HCT116 (cell line): Measurements from ENCODE around the gene ETV5. TPM values are rescaled to one million over a fixed set of nuclear protein-coding genes. Genes with fewer than 3 reads are reported as not detected.
A peak's percentile ranks its signal among the peaks of the same experiment; 100 is the strongest.

Experiments used
- ATAC-seq: fragments of 200-7000 bp; cut with Tn5 transposase; 2 replicates; pipeline ENCODE4 v1.9.1; 2020; ENCODE audit warnings: mild to moderate bottlenecking, moderate library complexity
- BruUV-seq: library from RNA; stranded (reverse); fragments of 400-500 nt; replicated peaks from 2 replicates; lab custom pipeline; 2021; lab: Mats Ljungman, UMichigan
- CTCF ChIA-PET: fragments of 300-600 bp; sonication (Branson Sonifier 250); formaldehyde crosslinking; loops from one replicate; lab custom pipeline; 2021; ENCODE audit warnings: antibody characterized with exemption; lab: Charles Lee
- POLR2A ChIA-PET: fragments of 300-600, 350-600 bp; sonication (Branson Sonifier 250); formaldehyde crosslinking; loops from one replicate; lab custom pipeline; 2021; ENCODE audit warnings: antibody characterized with exemption; lab: Charles Lee
- RAD21 ChIA-PET, 2 experiments: fragments of 300-600 bp; sonication (Branson Sonifier 250); formaldehyde crosslinking; loops; one replicate each; lab custom pipeline; 2023; ENCODE audit warnings: low total read pairs in 2 of 2; ENCODE audit not compliant: uncharacterized antibody in 2 of 2, unreplicated experiment in 2 of 2, low non-redundant PET in 1 of 2; lab: Charles Lee
- DNase-seq: peaks from one replicate; pipeline ENCODE4 v3.0.0-alpha.2; 2010; ENCODE audit warnings: low read depth, low spot score
- H2AFZ ChIP-seq: fragments of 200-600 bp; shearing (Covaris generic), sonication (generic); 2 replicates; pipeline ENCODE4 v1.6.1; 2017; ENCODE audit warnings: low read depth, mixed run types, mixed read lengths, antibody characterized with exemption, low read length; ENCODE audit not compliant: poor library complexity, severe bottlenecking
- H3K27ac ChIP-seq: 2 replicates; pipeline ENCODE4 v1.5.1; 2012; ENCODE audit warnings: low read depth, low read length
- H3K27me3 ChIP-seq: fragments of 200-600 bp; sonication (generic); 2 replicates; pipeline ENCODE4 v1.6.1; 2016; ENCODE audit warnings: mixed run types, low read length, mixed read lengths; ENCODE audit not compliant: insufficient read depth
- H3K36me3 ChIP-seq, 2 experiments: fragments of 200-500 bp in 1 of 2; fragments of 200-600 bp in 1 of 2; sonication (Bioruptor generic) in 1 of 2; sonication (generic) in 1 of 2; 2 replicates each; pipeline versions ENCODE4 v1.5.1 to v1.6.1; 2014 to 2016; ENCODE audit warnings: low read length in 2 of 2, inconsistent platforms in 1 of 2, mixed read lengths in 1 of 2, mixed run types in 1 of 2; ENCODE audit not compliant: insufficient read depth in 2 of 2, control insufficient read depth in 1 of 2
- H3K4me1 ChIP-seq, 2 experiments: fragments of 200-600 bp in 1 of 2; sonication (generic) in 1 of 2; 2 replicates each; pipeline versions ENCODE4 v1.5.1 to v1.6.1; 2012 to 2017; ENCODE audit warnings: low read length in 2 of 2, inconsistent platforms in 1 of 2, mild to moderate bottlenecking in 1 of 2, mixed read lengths in 1 of 2, mixed run types in 1 of 2, moderate library complexity in 1 of 2; ENCODE audit not compliant: insufficient read depth in 2 of 2, control insufficient read depth in 1 of 2
- H3K4me2 ChIP-seq: fragments of 200-600 bp; sonication (generic); 2 replicates; pipeline ENCODE4 v1.6.1; 2017; ENCODE audit warnings: mixed run types, low read length, mixed read lengths
- H3K4me3 ChIP-seq, 2 experiments: fragments of 200-600 bp in 1 of 2; sonication (generic) in 1 of 2; replicated peaks in 1 of 2; 2 replicates each; pipeline ENCODE4 v1.5.1; 2011 to 2016; ENCODE audit warnings: low read length in 2 of 2, control low read depth in 1 of 2, low read depth in 1 of 2, mild to moderate bottlenecking in 1 of 2, mixed read lengths in 1 of 2, mixed run types in 1 of 2
- H3K79me2 ChIP-seq: fragments of 200-600 bp; sonication (generic); 2 replicates; pipeline ENCODE4 v1.6.1; 2017; ENCODE audit warnings: mild to moderate bottlenecking, mixed run types, low read length, moderate library complexity, mixed read lengths; ENCODE audit not compliant: insufficient read depth
- H3K9ac ChIP-seq: fragments of 200-600 bp; sonication (generic); 2 replicates; pipeline ENCODE4 v1.6.1; 2016; ENCODE audit warnings: low read length, mixed read lengths
- H3K9me2 ChIP-seq: fragments of 200-600 bp; sonication (generic), shearing (Covaris generic); 2 replicates; pipeline ENCODE4 v1.6.1; 2017; ENCODE audit warnings: mixed run types, mild to moderate bottlenecking, moderate library complexity; ENCODE audit not compliant: insufficient read depth
- H3K9me3 ChIP-seq, 2 experiments: fragments of 200-500 bp in 1 of 2; fragments of 200-600 bp in 1 of 2; sonication (Bioruptor generic) in 1 of 2; sonication (generic) in 1 of 2; 2 replicates each; pipeline ENCODE4 v1.6.1; 2014 to 2017; ENCODE audit warnings: low read length in 2 of 2, mixed read lengths in 2 of 2, inconsistent platforms in 1 of 2, low read depth in 1 of 2, mild to moderate bottlenecking in 1 of 2, mixed run types in 1 of 2, moderate library complexity in 1 of 2; ENCODE audit not compliant: control insufficient read depth in 1 of 2, insufficient read depth in 1 of 2
- H4K20me1 ChIP-seq: fragments of 200-600 bp; sonication (generic), shearing (Covaris generic); 2 replicates; pipeline ENCODE4 v1.6.1; 2017; ENCODE audit warnings: mixed run types, mild to moderate bottlenecking, moderate library complexity; ENCODE audit not compliant: insufficient read depth
- CBX3 ChIP-seq: IDR thresholded peaks from 2 replicates; pipeline ENCODE4 v1.6.1; 2012; ENCODE audit warnings: low read depth
- CEBPB ChIP-seq: IDR thresholded peaks from 2 replicates; pipeline ENCODE4 v1.6.1; 2012; ENCODE audit warnings: low read depth
- CTCF ChIP-seq, 3 experiments: fragments of 200-600 bp in 1 of 3; sonication (generic) in 1 of 3; IDR thresholded peaks in 2 of 3; conservative IDR thresholded peaks in 1 of 3; 2 replicates each; pipeline ENCODE4 v1.5.1; 2012 to 2017; ENCODE audit warnings: low read depth in 2 of 3, low read length in 2 of 3, antibody characterized with exemption in 1 of 3, borderline replicate concordance in 1 of 3, control low read depth in 1 of 3, mild to moderate bottlenecking in 1 of 3, mixed read lengths in 1 of 3, mixed run types in 1 of 3, moderate library complexity in 1 of 3; ENCODE audit not compliant: insufficient read depth in 1 of 3
- MAX ChIP-seq: IDR thresholded peaks from 2 replicates; pipeline ENCODE4 v1.6.1; 2012
- RAD21 ChIP-seq: IDR thresholded peaks from 2 replicates; pipeline ENCODE4 v1.6.1; 2012; ENCODE audit warnings: low read depth, mild to moderate bottlenecking
- ZBTB33 ChIP-seq: IDR thresholded peaks from 2 replicates; pipeline ENCODE4 v1.6.1; 2011; ENCODE audit warnings: mild to moderate bottlenecking, low read length, moderate library complexity; ENCODE audit not compliant: insufficient replicate concordance; ENCODE audit errors: extremely low read depth
- ZNF274 ChIP-seq: fragments of 200-500 bp; sonication (Bioruptor generic); IDR thresholded peaks from 2 replicates; pipeline ENCODE4 v1.6.1; 2014; ENCODE audit warnings: mild to moderate bottlenecking, low read depth, low read length, inconsistent platforms
- intact Hi-C: fragments of 100-400 bp; cut with micrococcal nuclease; formaldehyde crosslinking; loops from 2 replicates; pipeline ENCODE4 v1.10.0; 2022
- total RNA-seq: library from RNA; stranded (reverse); gene quantifications from one replicate; pipeline ENCODE4 v1.2.1, GENCODE V29; 2021; ENCODE audit not compliant: unreplicated experiment

The ETV5 gene
- total RNA-seq, 1 experiment from 2014 or later = 89.7 TPM

GRCh38 chr3:186002884-186003472 lies 105.9 kb downstream of the ETV5 start:
- intact Hi-C loops = loop anchor here (5.0 kb wide), 1 partner anchor 239 kb away; no protein-coding TSS in a partner anchor
- TF ChIP-seq CTCF (IDR thresholded peaks at IDR 0.05 in 2 of 3, conservative IDR thresholded peaks at IDR 0.05 in 1 of 3; ENCODE audit: borderline replicate concordance in 1 of 3, insufficient read depth in 1 of 3, low read depth in 2 of 3, low read length in 2 of 3) (peak; percentile 39 to 63 (median 44); a peak in 4 of 6 replicates), RAD21 (peak; percentile 68), CEBPB (no peak), ZNF274 (no peak), ZBTB33 (no peak), MAX (peak; percentile 47; the same call in 1 of the 2 replicates), CBX3 (0 out of 2 replicates have a peak, but pooled peaks have one; percentile 22)
- H3K27ac ChIP-seq = no peak overlapping the region
- no TSS peak for BruUV-seq
- ATAC-seq (peak; percentile 95), DNase-seq (peak; percentile 31)
- H4K20me1 ChIP-seq = no peaks in the 10 kb centered on the region
- no peaks in the 10 kb centered on the region for H3K9me3 ChIP-seq
- no peak overlapping the region for H3K4me2 ChIP-seq
- H3K9me2 ChIP-seq = no peaks in the 10 kb centered on the region
- H3K4me3 ChIP-seq = no peak overlapping the region
- H3K27me3 ChIP-seq = no peaks in the 10 kb centered on the region
- ChIA-PET CTCF (interaction anchor here (0.7 to 2.0 kb wide), 8 partner anchors 10 to 537 kb away, joined by 3 to 17 read pairs (median 3); no protein-coding TSS in a partner anchor), POLR2A (no interaction called here), RAD21 (interaction anchor here (0.8 to 1.0 kb wide), 2 partner anchors 240 kb away, joined by 3 to 4 read pairs; no protein-coding TSS in a partner anchor)
- H3K79me2 ChIP-seq = no peaks in the 10 kb centered on the region
- no peaks in the 10 kb centered on the region for H3K4me1 ChIP-seq
- no peak overlapping the region for H3K9ac ChIP-seq
- no peak overlapping the region for H2AFZ ChIP-seq
- no peaks in the 10 kb centered on the region for H3K36me3 ChIP-seq
